ENCODE results near the gene GPR155.
A peak's percentile ranks its signal among the peaks of the same experiment; 100 is the strongest.

DNA sequence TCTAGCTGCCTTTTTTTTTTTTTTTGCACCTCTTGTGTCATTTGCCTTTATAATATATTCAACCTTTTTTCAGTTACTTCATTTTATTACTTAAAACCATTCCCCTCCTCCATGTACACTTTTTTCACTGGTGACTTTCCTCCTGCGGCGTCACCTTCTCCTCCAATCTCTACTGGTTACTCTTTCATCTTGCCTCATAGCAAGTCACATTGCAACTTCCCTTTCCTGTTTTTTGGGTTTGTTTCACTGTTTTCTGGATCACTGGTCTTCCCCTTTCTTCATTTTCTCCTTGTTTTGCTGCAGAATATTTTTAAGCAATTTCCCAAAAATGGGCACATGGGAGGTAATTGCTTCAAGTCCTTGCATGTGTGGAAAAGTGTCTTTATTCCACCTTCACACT, 37.7 kb upstream of the GPR155 start:
- TF ChIP-seq, protein P1, sequence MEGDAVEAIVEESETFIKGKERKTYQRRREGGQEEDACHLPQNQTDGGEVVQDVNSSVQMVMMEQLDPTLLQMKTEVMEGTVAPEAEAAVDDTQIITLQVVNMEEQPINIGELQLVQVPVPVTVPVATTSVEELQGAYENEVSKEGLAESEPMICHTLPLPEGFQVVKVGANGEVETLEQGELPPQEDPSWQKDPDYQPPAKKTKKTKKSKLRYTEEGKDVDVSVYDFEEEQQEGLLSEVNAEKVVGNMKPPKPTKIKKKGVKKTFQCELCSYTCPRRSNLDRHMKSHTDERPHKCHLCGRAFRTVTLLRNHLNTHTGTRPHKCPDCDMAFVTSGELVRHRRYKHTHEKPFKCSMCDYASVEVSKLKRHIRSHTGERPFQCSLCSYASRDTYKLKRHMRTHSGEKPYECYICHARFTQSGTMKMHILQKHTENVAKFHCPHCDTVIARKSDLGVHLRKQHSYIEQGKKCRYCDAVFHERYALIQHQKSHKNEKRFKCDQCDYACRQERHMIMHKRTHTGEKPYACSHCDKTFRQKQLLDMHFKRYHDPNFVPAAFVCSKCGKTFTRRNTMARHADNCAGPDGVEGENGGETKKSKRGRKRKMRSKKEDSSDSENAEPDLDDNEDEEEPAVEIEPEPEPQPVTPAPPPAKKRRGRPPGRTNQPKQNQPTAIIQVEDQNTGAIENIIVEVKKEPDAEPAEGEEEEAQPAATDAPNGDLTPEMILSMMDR (IDR thresholded peaks at IDR 0.05), result no peak
- TF ChIP-seq EP300 (IDR thresholded peaks at IDR 0.05) (no peak), POLR2AphosphoS5 (IDR thresholded peaks at IDR 0.05) (peak in 1 of 2 donors; percentile 30), POLR2A (IDR thresholded peaks at IDR 0.05) (no peak)

All from upper lobe of left lung (tissue), 4 donors.